Stimulated activated CD8-positive, alpha-beta memory T cell treated with anti-CD3 and anti-CD28 coated beads, Interleukin-15, amount 100 ng/mL, for 48 hours (primary cell): ENCODE results near the gene CYP4Z1.
"Not testable (repeated sequence)": the region's sequence is repeated elsewhere in the genome, so short reads cannot be mapped to it uniquely, and the experiment has no call there.

Experiments
- DNase-seq, 2 donors: peaks; one replicate each; pipeline ENCODE4 v3.0.0-alpha.2; 2020; ENCODE audit warnings: low read depth in 2 of 2

The CYP4Z1 gene

GRCh38 chr1:47128854-47129253 is 61.8 kb downstream of the CYP4Z1 start:
- DNase-seq = not testable (repeated sequence)

GRCh38 chr1:47129489-47130230 is 62.6 kb downstream of the CYP4Z1 start:
- not testable (repeated sequence) for DNase-seq

- DNase-seq = not testable (repeated sequence)
Observed at GRCh38 chr1:47132665-47133064, 65.6 kb downstream of the CYP4Z1 start.

- DNase-seq = no peak
Observed at GRCh38 chr1:47137198-47137597, 70.2 kb downstream of the CYP4Z1 start, which contains the start of gene CYP4A22. CYP4A22 (plus strand) TSS chr1:47137441; CDS start chr1:47137486, 45 bp downstream.

GRCh38 chr1:47137925-47138615 is 71.0 kb downstream of the CYP4Z1 start:
- no peak for DNase-seq

GRCh38 chr1:47140358-47140757 is 73.3 kb downstream of the CYP4Z1 start:
- not testable (repeated sequence) for DNase-seq

GRCh38 chr1:47143654-47144053 is 76.6 kb downstream of the CYP4Z1 start:
- DNase-seq = not testable (repeated sequence)

- DNase-seq = not testable (repeated sequence)
Observed at GRCh38 chr1:47146495-47146894, 79.5 kb downstream of the CYP4Z1 start.

GRCh38 chr1:47147047-47147785 is 80.2 kb downstream of the CYP4Z1 start:
- no peak for DNase-seq

- not testable (repeated sequence) for DNase-seq
Observed at GRCh38 chr1:47149162-47149561, 82.1 kb downstream of the CYP4Z1 start.

- not testable (repeated sequence) for DNase-seq
Observed at GRCh38 chr1:47156457-47156856, 89.4 kb downstream of the CYP4Z1 start.

- not testable (repeated sequence) for DNase-seq
Observed at GRCh38 chr1:47157957-47158356, 90.9 kb downstream of the CYP4Z1 start.

GRCh38 chr1:47160716-47161115 is 93.7 kb downstream of the CYP4Z1 start:
- no peak for DNase-seq

GRCh38 chr1:47161298-47162040 is 94.4 kb downstream of the CYP4Z1 start:
- no peak for DNase-seq

GRCh38 chr1:47164552-47164951 is 97.5 kb downstream of the CYP4Z1 start:
- DNase-seq = no peak
